Measurements from ENCODE around the gene KIF3A. TPM values are rescaled to one million over a fixed set of nuclear protein-coding genes. Genes with fewer than 3 reads are reported as not detected.

The KIF3A gene
- total RNA-seq, 1 experiment from 2014 or later: 15.2 TPM

DNA sequence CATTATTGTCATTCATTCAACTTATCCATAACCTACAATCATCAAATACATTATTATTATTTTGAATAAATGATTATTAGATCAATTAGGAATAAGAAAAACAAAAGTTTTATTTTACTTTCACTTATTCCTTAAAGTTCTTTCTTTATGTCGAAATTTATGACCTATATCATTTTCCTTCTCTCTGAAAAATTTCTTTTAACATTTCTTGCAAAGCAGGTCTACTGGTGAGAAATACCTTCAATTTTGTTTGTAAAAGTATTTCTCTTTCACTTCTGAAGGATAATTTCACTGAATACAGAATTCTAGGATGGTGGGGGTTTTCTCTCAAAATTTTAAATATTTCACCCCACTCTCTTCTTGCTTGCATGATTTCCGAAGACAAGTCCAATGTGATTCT, 7.3 kb upstream of the KIF3A start:
- H3K36me3 ChIP-seq (ENCODE audit: low read depth): no peaks in the 10 kb centered on the region
- no peaks in the 10 kb centered on the region for H3K27me3 ChIP-seq (ENCODE audit: insufficient read depth, low read depth)
- H3K4me1 ChIP-seq (replicated peaks; ENCODE audit: insufficient read depth): no peaks in the 10 kb centered on the region
- no peak overlapping the region for H3K4me3 ChIP-seq
- H3K79me2 ChIP-seq (ENCODE audit: low read depth): no peaks in the 10 kb centered on the region
- ChIA-PET POLR2A (ENCODE audit: unreplicated experiment) (no interaction called here), CTCF (no interaction called here)
- no peak overlapping the region for H2AFZ ChIP-seq
- no peak overlapping the region for H3K4me2 ChIP-seq
- peaks cover 5% of the 10 kb centered on the region; the same call in 1 of the 2 replicates for H3F3A ChIP-seq (ENCODE audit: insufficient read depth, low read depth)
- no TSS peak for BruUV-seq (replicated peaks)
- no peak overlapping the region for H3K27ac ChIP-seq
- no peak for TF ChIP-seq EZH2 (IDR thresholded peaks at IDR 0.05; ENCODE audit: low read depth)
- TF ChIP-seq, protein P1, sequence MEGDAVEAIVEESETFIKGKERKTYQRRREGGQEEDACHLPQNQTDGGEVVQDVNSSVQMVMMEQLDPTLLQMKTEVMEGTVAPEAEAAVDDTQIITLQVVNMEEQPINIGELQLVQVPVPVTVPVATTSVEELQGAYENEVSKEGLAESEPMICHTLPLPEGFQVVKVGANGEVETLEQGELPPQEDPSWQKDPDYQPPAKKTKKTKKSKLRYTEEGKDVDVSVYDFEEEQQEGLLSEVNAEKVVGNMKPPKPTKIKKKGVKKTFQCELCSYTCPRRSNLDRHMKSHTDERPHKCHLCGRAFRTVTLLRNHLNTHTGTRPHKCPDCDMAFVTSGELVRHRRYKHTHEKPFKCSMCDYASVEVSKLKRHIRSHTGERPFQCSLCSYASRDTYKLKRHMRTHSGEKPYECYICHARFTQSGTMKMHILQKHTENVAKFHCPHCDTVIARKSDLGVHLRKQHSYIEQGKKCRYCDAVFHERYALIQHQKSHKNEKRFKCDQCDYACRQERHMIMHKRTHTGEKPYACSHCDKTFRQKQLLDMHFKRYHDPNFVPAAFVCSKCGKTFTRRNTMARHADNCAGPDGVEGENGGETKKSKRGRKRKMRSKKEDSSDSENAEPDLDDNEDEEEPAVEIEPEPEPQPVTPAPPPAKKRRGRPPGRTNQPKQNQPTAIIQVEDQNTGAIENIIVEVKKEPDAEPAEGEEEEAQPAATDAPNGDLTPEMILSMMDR (conservative IDR thresholded peaks at IDR 0.05): no peak
- no peaks in the 10 kb centered on the region for H4K20me1 ChIP-seq (ENCODE audit: insufficient read depth)
- no peaks in the 10 kb centered on the region for H3K9me3 ChIP-seq (ENCODE audit: insufficient read depth, low read depth)
- DNase-seq: no peak
- no peaks in the 10 kb centered on the region for H3K9me2 ChIP-seq (ENCODE audit: insufficient read depth)
- intact Hi-C loops (cut with micrococcal nuclease; ENCODE audit: unreplicated experiment): no loop called here

DNA sequence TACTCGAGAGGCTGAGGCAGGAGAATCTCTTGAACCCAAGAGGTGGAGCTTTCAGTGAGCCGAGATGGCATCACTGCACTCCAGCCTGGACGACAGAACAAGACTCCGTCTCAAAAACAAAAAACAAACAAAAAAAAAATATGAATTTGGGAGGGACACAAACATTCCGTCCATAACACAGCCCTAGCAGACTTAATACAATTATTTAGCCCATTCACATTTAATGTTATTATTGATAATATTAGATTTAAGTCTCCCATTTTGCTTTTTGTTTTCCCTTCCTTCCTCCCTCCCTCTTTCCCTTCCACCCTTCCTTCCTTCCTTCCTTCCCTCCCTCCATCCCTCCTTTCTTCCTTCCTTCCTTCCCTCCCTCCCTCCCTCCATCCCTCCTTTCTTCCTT, 5.3 kb upstream of the KIF3A start:
- intact Hi-C loops (cut with micrococcal nuclease; ENCODE audit: unreplicated experiment): no loop called here
- Histone ChIP-seq H2AFZ (no peak overlapping the region), H3K4me2 (no peak overlapping the region), H4K20me1 (ENCODE audit: insufficient read depth) (no peaks in the 10 kb centered on the region), H3K79me2 (ENCODE audit: low read depth) (no peaks in the 10 kb centered on the region), H3F3A (ENCODE audit: insufficient read depth, low read depth) (peaks cover 5% of the 10 kb centered on the region; the same call in 1 of the 2 replicates), H3K27ac (no peak overlapping the region), H3K4me3 (no peak overlapping the region), H3K9me2 (ENCODE audit: insufficient read depth) (no peaks in the 10 kb centered on the region), H3K4me1 (replicated peaks; ENCODE audit: insufficient read depth) (peaks cover 6% of the 10 kb centered on the region), H3K9me3 (ENCODE audit: insufficient read depth, low read depth) (no peaks in the 10 kb centered on the region), H3K27me3 (ENCODE audit: insufficient read depth, low read depth) (no peaks in the 10 kb centered on the region), H3K36me3 (ENCODE audit: low read depth) (no peaks in the 10 kb centered on the region)
- no peak for DNase-seq
- TF ChIP-seq EZH2 (IDR thresholded peaks at IDR 0.05; ENCODE audit: low read depth): no peak
- TF ChIP-seq, protein P1 (conservative IDR thresholded peaks at IDR 0.05): no peak
- CTCF ChIA-PET: no interaction called here
- BruUV-seq (replicated peaks): no TSS peak
- POLR2A ChIA-PET (ENCODE audit: unreplicated experiment): no interaction called here

DNA sequence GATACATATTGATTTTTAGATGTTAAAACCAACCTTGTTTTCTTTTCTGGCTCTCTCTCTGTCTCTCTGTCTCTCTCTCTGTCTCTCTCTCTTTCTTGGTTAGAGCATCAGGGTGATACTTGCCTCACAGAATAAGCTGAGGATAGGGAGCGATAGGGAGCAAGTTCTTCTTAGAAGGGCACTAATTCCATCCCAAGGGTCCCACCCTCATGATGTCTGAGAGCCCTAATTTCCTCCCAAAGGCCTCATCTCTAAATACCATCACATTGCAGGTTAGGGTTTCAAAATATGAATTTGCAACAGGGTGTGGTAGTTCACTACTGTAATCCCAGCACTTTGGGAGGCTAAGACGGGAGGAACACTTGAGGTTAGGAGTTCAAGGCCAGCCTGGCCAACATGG, 4.8 kb upstream of the KIF3A start:
- Histone ChIP-seq H3K27ac (no peak overlapping the region), H4K20me1 (ENCODE audit: insufficient read depth) (no peaks in the 10 kb centered on the region), H3K36me3 (ENCODE audit: low read depth) (no peaks in the 10 kb centered on the region), H2AFZ (no peak overlapping the region), H3K79me2 (ENCODE audit: low read depth) (no peaks in the 10 kb centered on the region; the same call in 1 of the 2 replicates), H3K9me2 (ENCODE audit: insufficient read depth) (no peaks in the 10 kb centered on the region), H3K9me3 (ENCODE audit: insufficient read depth, low read depth) (no peaks in the 10 kb centered on the region), H3K4me3 (no peak overlapping the region), H3K4me2 (no peak overlapping the region), H3F3A (ENCODE audit: insufficient read depth, low read depth) (peaks cover 5% of the 10 kb centered on the region; the same call in 1 of the 2 replicates), H3K4me1 (replicated peaks; ENCODE audit: insufficient read depth) (peaks cover 6% of the 10 kb centered on the region), H3K27me3 (ENCODE audit: insufficient read depth, low read depth) (no peaks in the 10 kb centered on the region)
- DNase-seq: no peak
- intact Hi-C loops (cut with micrococcal nuclease; ENCODE audit: unreplicated experiment): no loop called here
- TF ChIP-seq, protein P1 (conservative IDR thresholded peaks at IDR 0.05): no peak
- TF ChIP-seq EZH2 (IDR thresholded peaks at IDR 0.05; ENCODE audit: low read depth): no peak
- BruUV-seq (replicated peaks): no TSS peak
- ChIA-PET POLR2A (ENCODE audit: unreplicated experiment) (no interaction called here), CTCF (no interaction called here)

All from PC-9 (cell line).